NCI-H1436 (cell line): ENCODE measurements around the gene AGK.
"Not testable (repeated sequence)": the region's sequence is repeated elsewhere in the genome, so short reads cannot be mapped to it uniquely, and the experiment has no call there.

Source experiments
- DNase-seq: peaks from one replicate; lab custom pipeline; 2025; lab: John Stamatoyannopoulos, UW

AGK gene

DNA sequence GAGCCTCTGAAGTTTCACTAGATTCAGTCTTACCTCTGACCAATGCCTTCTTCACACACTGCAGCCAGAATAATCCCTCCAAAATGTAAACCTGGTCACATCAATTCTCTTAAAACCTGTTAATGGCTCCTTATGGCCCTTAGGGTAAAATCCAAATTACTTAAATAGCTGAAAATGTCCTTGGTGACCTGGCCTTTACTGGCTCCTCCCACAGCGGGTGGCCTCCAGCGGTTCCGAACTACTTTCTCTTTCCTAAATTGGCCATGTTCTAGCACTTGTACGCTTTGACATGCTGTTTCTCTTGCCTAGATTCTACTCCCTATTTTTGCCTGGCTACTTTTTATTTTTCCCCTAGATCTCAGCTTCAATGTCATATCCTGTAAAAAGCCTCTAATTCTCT, 36.1 kb downstream of the AGK start:
- DNase-seq = no peak

DNA sequence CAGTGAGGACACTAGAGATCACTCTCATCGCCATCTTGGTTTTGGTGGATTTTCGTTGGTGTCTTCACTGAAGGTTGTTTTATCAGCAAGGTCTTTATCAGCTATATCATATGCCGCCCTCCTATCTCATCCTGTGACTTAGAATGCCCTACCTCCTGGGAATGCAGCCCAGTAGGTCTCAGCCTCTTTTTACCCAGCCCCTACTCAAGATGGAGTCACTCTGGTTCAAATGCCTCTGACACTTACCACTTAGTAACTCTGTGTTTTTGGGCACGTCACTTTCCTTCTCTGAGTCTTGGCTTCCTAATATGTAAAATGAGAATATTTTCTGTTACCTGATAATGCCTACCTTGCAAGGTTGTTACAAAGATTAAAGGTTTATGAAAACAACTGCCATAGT, 37.7 kb downstream of the AGK start:
- DNase-seq = no peak

- DNase-seq = no peak
Observed at GRCh38 chr7:141590071-141590470, 38.9 kb downstream of the AGK start.

- DNase-seq = no peak
Observed at GRCh38 chr7:141590666-141591065, 39.5 kb downstream of the AGK start.

DNA sequence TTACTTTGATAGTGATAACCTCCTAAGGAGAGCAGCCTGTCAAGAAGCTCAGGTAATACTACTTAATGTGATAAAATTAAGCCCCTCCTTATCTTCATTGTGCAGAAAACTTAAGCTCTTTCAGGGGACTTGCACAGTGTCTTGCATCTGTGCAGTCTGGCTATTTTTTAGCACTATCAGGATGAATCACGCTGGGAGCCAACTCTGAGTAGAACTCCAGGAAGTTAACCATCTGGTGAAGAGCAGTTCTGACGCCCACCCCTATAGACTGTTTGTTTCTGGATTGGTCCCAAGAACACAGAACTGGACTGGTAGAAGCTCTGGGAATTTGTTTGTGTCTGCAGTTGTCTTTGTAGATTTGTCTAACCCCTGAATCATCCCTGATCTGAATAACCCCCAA, 41.9 kb downstream of the AGK start:
- DNase-seq = no peak

- DNase-seq = no peak
Observed at GRCh38 chr7:141597966-141598365, 46.8 kb downstream of the AGK start.

DNA sequence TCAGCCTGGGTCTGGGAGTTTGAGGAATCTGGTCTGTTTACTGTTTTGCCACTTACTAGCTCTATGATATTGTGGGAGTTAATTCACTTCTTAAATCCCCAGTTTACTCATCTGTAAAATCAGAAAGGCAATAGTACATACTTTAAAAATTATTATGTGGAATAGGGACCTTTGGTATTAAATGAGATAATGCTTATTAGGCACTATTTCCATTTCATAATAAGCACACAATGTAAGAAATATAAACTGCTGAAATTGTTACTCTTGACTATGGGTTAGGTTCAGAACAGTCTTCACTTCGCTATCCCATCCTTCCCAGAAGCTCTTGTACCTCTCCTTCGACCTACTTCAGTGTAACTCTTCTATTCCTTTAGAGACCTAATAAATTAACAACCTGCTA, 47.2 kb downstream of the AGK start:
- no peak for DNase-seq

DNA sequence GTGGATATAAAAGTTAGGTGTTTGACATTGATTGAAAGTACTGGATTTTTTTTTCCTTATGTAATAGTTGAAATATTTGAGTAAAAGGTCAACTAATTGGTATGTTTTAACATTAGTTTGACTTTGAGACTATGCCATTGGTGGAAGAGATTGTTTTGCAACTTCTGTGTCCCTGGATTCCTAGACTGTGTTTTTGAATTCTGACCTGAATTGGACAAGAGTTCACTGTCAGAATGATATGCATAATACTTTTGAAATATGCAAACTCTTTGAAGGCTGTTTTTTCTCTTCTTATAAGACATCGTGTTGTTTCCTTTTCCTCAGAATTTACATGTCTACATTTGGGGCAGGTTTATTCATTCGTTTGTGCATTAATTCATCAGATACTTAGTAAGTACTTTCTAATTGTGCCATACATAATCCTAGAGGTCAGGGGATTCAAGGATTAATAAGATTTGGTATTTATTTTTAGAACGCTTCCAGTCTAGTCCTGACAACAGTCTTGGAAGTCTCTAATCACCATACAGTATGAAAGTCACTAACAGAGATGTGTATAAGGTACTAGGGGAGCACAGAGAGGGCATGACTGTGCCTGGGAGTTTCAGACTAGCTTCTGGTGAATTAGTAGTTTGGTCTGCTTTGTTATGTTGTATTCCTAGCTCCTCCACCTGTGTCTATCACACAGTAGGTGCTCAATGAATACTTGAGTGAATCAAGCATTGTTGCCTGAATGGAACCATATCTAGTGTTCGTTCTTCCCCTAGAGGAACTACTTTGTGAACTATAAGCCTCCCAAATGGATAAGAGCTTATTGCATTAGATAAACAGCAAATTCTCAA, 49.2 kb downstream of the AGK start:
- DNase-seq = no peak

DNA sequence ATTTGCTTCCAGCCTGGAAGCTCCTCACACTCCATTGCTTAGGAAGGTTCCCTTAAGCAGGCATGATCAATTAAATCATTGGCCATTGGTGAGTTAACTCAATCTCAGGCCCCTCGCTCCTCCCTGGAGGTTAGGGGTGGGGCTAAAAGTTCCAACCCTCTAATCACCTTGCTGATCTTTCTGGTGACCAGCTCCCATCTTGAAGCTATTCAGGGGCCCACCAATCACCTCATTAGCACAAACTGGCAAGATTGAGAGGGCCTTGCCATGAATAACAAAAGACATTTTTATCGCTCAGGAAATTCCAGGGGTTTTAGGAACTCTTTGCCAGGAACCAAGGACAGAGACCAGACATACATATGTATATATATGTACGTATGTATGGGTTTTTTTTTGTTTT, 58.4 kb downstream of the AGK start:
- no peak for DNase-seq

DNA sequence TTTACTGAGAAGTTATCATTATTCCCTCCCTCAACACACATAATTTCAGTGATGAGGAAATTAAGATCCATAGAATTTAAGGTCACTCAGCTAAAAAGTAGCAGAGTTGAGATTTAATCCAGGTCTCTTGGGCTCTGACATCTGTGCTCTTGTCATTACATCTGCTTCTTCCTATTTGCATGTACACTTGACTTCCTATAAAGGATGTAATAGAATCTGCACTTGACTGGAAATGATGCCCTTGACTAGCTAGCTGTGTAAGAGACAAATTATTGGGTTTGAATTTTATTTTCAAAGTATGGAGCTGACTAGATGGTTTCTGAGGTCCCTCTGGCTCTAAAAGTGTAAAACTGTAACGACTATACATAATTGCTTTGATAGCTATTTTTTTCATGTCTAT, 59.5 kb downstream of the AGK start:
- no peak for DNase-seq

GRCh38 chr7:141612861-141613260, 61.7 kb downstream of the AGK start:
- DNase-seq = no peak

- no peak for DNase-seq
Observed at GRCh38 chr7:141617280-141617679, 66.1 kb downstream of the AGK start.

DNA sequence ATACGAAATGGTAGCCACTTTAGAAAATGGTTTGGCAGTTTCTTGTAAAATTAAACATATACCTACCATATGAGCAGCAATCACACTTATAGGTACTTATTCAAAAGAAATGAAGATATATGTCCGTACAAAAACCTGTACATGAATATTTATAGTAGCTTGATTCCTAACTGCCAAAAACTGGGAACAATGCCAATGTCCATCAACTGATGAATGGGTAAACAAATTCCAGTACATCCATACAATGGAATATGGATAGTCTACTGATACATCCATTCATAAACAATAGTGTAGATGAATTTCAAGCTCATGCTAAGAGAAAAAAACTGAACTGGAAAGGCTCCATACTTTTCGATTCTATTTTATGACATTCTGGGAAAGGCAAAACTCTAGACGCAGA, 68.5 kb downstream of the AGK start:
- no peak for DNase-seq

- DNase-seq = no peak
Observed at GRCh38 chr7:141624763-141625162, 73.6 kb downstream of the AGK start.

- no peak for DNase-seq
Observed at GRCh38 chr7:141630621-141631020, 79.4 kb downstream of the AGK start.

DNA sequence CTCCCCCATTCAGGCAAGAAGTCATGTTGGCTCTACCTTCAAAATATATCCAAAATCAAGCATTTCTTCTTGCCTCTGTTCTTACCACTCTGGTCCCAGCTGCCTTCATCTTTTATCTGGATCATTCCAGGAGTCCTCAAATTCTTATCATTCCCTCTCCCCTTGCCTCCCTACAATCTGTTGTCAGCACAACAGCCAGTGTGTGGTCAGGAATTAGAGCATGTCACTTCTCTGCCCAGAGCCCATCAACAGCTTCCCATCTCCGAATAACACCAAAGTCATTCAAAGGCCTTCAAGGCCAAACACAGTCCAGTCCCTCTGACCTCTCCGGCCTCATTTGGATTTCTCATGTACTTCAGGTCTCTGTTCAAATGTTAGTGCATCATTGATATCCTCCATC, 80.3 kb downstream of the AGK start:
- no peak for DNase-seq

DNA sequence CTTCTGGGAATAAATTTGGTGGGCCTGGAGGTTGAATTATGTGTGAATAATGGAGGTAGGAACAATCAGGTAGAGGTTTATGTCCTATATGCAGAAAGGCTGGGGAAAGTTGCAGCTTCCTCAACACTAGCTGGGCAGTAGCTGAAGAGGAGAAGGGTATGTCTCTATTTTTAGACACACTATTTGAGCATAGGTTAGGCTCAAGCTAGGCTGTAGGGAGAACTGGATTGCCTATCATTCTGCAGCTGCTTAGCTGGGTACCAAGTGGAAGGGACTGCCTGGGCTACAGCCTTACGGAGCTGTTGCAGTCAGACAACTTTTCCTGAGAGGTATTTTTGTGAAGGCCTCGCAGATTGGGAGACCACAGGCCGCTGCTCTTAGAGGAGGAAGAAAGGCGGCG, 82.9 kb downstream of the AGK start:
- no peak for DNase-seq

DNA sequence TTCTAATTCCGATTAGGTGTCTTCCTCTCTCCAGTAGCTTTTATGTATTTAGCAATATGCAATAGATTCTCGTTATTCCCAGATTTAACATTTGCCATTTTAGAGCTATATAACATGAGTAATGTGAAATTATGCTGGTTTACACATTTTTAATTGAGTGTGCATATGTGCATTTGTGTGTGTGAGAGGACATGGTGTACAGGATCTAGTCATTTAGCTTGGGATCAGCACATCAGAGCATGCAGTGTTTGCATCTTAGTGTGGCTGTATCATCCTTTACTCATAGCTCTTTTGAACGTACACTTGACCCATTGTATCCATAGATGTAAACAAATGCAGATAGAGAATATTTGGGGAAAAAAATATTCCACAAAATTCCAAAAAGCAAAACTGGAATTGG, 84.8 kb downstream of the AGK start:
- DNase-seq = no peak

DNA sequence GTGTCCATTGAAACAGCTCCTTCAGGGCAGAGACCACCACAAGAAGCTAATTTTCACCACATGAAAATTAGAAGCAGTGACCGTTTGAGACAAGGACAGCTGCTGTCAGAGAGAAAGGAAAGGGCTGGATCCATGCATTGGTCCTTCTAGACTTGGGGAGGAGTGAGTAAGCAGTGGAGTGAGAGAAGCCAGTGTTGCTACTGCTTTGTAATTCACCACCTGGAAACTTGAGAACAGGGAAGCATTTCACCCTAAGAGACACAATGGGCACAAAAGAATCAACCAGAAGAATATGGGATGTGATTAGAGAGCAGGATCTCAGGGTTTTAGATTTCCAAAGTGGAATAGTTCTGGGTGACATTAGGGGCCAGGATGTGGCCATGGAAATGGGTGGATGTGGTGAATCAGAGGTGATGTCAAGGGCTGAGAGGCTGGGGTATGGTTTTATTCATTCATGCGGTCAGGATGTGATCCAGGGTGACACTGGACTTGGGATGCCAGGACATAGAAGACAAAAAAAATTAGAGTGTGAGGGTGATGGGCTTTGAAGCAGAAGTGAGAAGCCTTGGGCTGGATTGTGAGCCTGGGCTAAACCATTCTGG, 89.1 kb downstream of the AGK start:
- DNase-seq = no peak

DNA sequence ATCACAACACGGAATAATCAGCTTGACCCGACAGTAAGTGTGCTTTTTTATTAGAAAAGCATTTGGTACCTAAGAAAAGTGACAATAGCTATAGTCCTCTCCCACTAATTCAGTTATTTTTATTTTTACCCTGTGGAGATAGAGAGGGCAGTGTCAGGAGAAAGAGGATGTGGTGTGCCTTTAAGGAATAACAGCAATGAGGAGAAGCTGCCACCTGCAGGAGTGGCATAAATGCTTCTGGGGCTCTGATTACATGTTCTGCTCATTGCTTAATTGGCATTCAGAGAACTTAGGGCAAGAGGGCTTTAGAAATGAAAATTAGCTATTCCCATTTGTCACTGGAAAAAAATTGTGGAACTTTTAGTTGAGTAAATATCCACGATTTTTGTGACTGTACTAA, 90.7 kb downstream of the AGK start:
- DNase-seq = no peak

DNA sequence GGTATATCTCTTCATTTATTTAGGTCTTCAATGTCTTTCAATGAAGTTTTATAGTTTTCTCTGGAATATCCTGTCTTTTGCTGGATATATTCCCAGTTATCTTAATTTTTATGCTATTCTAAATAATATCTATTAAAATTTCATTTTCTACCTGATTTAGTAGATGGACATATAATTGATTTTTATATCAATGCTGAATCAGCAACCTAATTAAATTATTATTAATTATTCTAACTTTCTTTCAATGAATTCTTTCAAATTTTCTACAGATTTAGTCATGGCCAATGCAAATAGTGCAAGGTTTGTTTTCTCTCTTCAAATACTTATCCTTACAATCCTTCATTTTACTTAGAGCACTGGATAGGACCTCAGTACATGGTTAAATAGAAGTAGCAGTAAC, 94.0 kb downstream of the AGK start:
- no peak for DNase-seq

- DNase-seq = no peak
Observed at GRCh38 chr7:141646826-141647480, 95.7 kb downstream of the AGK start.

GRCh38 chr7:141647701-141648100, 96.5 kb downstream of the AGK start:
- not testable (repeated sequence) for DNase-seq
